ENCODE measurements around the gene ADGRB2. TPM values are rescaled to one million over a fixed set of nuclear protein-coding genes. Genes with fewer than 3 reads are reported as not detected.

ADGRB2 gene
- polyA plus RNA-seq, 4 donors: 4.8 to 43.7 (median 11.6) TPM

- H3K27me3 ChIP-seq (ENCODE audit: control insufficient read depth in 3 of 3, insufficient read depth in 3 of 3, low read length in 3 of 3): peaks cover 0 to 55% (median 4%) of the 10 kb centered on the region in 3 donors
These were observed 914 bp upstream of the ADGRB2 start for GRCh38 chr1:31765041-31765467.

GRCh38 chr1:31763671-31764311 lies 349 bp downstream of the ADGRB2 start:
- H3K27ac ChIP-seq (ENCODE audit: low read depth in 1 of 3, low read length in 2 of 3): no peak overlapping the region
- no peaks in the 10 kb centered on the region for H3K36me3 ChIP-seq (ENCODE audit: control insufficient read depth in 3 of 3, insufficient read depth in 2 of 3, low read depth in 1 of 3, low read length in 3 of 3)
- DNase-seq (no peak), FAIRE-seq (no peak)
- peaks cover 0 to 54% (median 0%) of the 10 kb centered on the region in 3 donors for H3K4me1 ChIP-seq (ENCODE audit: control insufficient read depth in 3 of 3, insufficient read depth in 2 of 3, low read depth in 1 of 3, low read length in 2 of 3)
- WGBS, 3 donors: 0% methylated on average over 28 to 93 of the region's 93 CpGs
- peak overlapping the region; percentile 45 to 56 (median 49) for H3K4me3 ChIP-seq (ENCODE audit: low read depth in 1 of 3, low read length in 3 of 3)
- no peaks in the 10 kb centered on the region for H3K9me3 ChIP-seq (ENCODE audit: control insufficient read depth in 2 of 2, insufficient read depth in 1 of 2, low read depth in 1 of 2, low read length in 1 of 2)
- peaks cover 0 to 58% (median 4%) of the 10 kb centered on the region in 3 donors for H3K27me3 ChIP-seq (ENCODE audit: control insufficient read depth in 3 of 3, insufficient read depth in 3 of 3, low read length in 3 of 3)

More at GRCh38 chr1:31765041-31765467, 914 bp upstream of the ADGRB2 start:
- DNase-seq: no peak
- H3K4me3 ChIP-seq (ENCODE audit: low read depth in 1 of 3, low read length in 3 of 3): no peak overlapping the region
- FAIRE-seq: no peak
- peaks cover 0 to 53% (median 0%) of the 10 kb centered on the region in 3 donors for H3K4me1 ChIP-seq (ENCODE audit: control insufficient read depth in 3 of 3, insufficient read depth in 2 of 3, low read depth in 1 of 3, low read length in 2 of 3)
- H3K9me3 ChIP-seq (ENCODE audit: control insufficient read depth in 2 of 2, insufficient read depth in 1 of 2, low read depth in 1 of 2, low read length in 1 of 2): no peaks in the 10 kb centered on the region
- H3K36me3 ChIP-seq (ENCODE audit: control insufficient read depth in 3 of 3, insufficient read depth in 2 of 3, low read depth in 1 of 3, low read length in 3 of 3): no peaks in the 10 kb centered on the region
- WGBS, 3 donors: 32 to 50% (median 49%) methylated on average over 5 of the region's 5 CpGs
- H3K27ac ChIP-seq (ENCODE audit: low read depth in 1 of 3, low read length in 2 of 3): no peak overlapping the region

GRCh38 chr1:31762726-31763670 lies 1.1 kb downstream of the ADGRB2 start:
- DNase-seq: peak; percentile 41 to 84
- H3K36me3 ChIP-seq (ENCODE audit: control insufficient read depth in 3 of 3, insufficient read depth in 2 of 3, low read depth in 1 of 3, low read length in 3 of 3): no peaks in the 10 kb centered on the region
- WGBS, 3 donors: 1% methylated on average over 44 to 60 of the region's 60 CpGs
- FAIRE-seq: no peak
- peaks cover 0 to 58% (median 4%) of the 10 kb centered on the region in 3 donors for H3K27me3 ChIP-seq (ENCODE audit: control insufficient read depth in 3 of 3, insufficient read depth in 3 of 3, low read length in 3 of 3)
- H3K4me3 ChIP-seq (ENCODE audit: low read depth in 1 of 3, low read length in 3 of 3): peak overlapping the region in 2 of 3 donors; percentile 45 to 56
- peaks cover 0 to 49% (median 0%) of the 10 kb centered on the region in 3 donors for H3K4me1 ChIP-seq (ENCODE audit: control insufficient read depth in 3 of 3, insufficient read depth in 2 of 3, low read depth in 1 of 3, low read length in 2 of 3)
- no peaks in the 10 kb centered on the region for H3K9me3 ChIP-seq (ENCODE audit: control insufficient read depth in 2 of 2, insufficient read depth in 1 of 2, low read depth in 1 of 2, low read length in 1 of 2)
- H3K27ac ChIP-seq (ENCODE audit: low read depth in 1 of 3, low read length in 2 of 3): no peak overlapping the region

- no peak for FAIRE-seq
- H3K27me3 ChIP-seq (ENCODE audit: control insufficient read depth in 3 of 3, insufficient read depth in 3 of 3, low read length in 3 of 3): peaks cover 0 to 52% (median 4%) of the 10 kb centered on the region in 3 donors
- WGBS, 3 donors: 18 to 34% (median 25%) methylated on average over 7 of the region's 7 CpGs
- H3K4me3 ChIP-seq (ENCODE audit: low read depth in 1 of 3, low read length in 3 of 3): peak overlapping the region in 1 of 3 donors; percentile 0
- peaks cover 0 to 49% (median 0%) of the 10 kb centered on the region in 3 donors for H3K4me1 ChIP-seq (ENCODE audit: control insufficient read depth in 3 of 3, insufficient read depth in 2 of 3, low read depth in 1 of 3, low read length in 2 of 3)
- no peaks in the 10 kb centered on the region for H3K9me3 ChIP-seq (ENCODE audit: control insufficient read depth in 2 of 2, insufficient read depth in 1 of 2, low read depth in 1 of 2, low read length in 1 of 2)
- no peak for DNase-seq
- no peak overlapping the region for H3K27ac ChIP-seq (ENCODE audit: low read depth in 1 of 3, low read length in 2 of 3)
- peaks cover 0 to under 1% (median 0%) of the 10 kb centered on the region in 3 donors for H3K36me3 ChIP-seq (ENCODE audit: control insufficient read depth in 3 of 3, insufficient read depth in 2 of 3, low read depth in 1 of 3, low read length in 3 of 3)
These were observed 1.8 kb downstream of the ADGRB2 start for GRCh38 chr1:31762323-31762722.

GRCh38 chr1:31761883-31762282 lies 2.3 kb downstream of the ADGRB2 start:
- no peak for DNase-seq
- Histone ChIP-seq H3K27me3 (ENCODE audit: control insufficient read depth in 3 of 3, insufficient read depth in 3 of 3, low read length in 3 of 3) (peaks cover 0 to 49% (median 4%) of the 10 kb centered on the region in 3 donors), H3K4me1 (ENCODE audit: control insufficient read depth in 3 of 3, insufficient read depth in 2 of 3, low read depth in 1 of 3, low read length in 2 of 3) (peaks cover 0 to 49% (median 0%) of the 10 kb centered on the region in 3 donors), H3K36me3 (ENCODE audit: control insufficient read depth in 3 of 3, insufficient read depth in 2 of 3, low read depth in 1 of 3, low read length in 3 of 3) (peaks cover 0 to 4% (median 0%) of the 10 kb centered on the region in 3 donors), H3K4me3 (ENCODE audit: low read depth in 1 of 3, low read length in 3 of 3) (peak overlapping the region in 1 of 3 donors; percentile 0), H3K9me3 (ENCODE audit: control insufficient read depth in 2 of 2, insufficient read depth in 1 of 2, low read depth in 1 of 2, low read length in 1 of 2) (no peaks in the 10 kb centered on the region), H3K27ac (ENCODE audit: low read depth in 1 of 3, low read length in 2 of 3) (no peak overlapping the region)
- FAIRE-seq: no peak
- WGBS, 3 donors: 61 to 70% (median 68%) methylated on average over 6 of the region's 6 CpGs

- no peak for FAIRE-seq
- WGBS, 3 donors: 0 to 4% (median 2%) methylated on average over 38 to 63 of the region's 63 CpGs
- peak; percentile 53 to 84 for DNase-seq
- Histone ChIP-seq H3K9me3 (ENCODE audit: control insufficient read depth in 2 of 2, insufficient read depth in 1 of 2, low read depth in 1 of 2, low read length in 1 of 2) (no peaks in the 10 kb centered on the region), H3K4me1 (ENCODE audit: control insufficient read depth in 3 of 3, insufficient read depth in 2 of 3, low read depth in 1 of 3, low read length in 2 of 3) (peaks cover 0 to 53% (median 0%) of the 10 kb centered on the region in 3 donors), H3K27me3 (ENCODE audit: control insufficient read depth in 3 of 3, insufficient read depth in 3 of 3, low read length in 3 of 3) (peaks cover 0 to 47% (median 4%) of the 10 kb centered on the region in 3 donors), H3K4me3 (ENCODE audit: low read depth in 1 of 3, low read length in 3 of 3) (peak overlapping the region in 2 of 3 donors; percentile 42 to 74), H3K27ac (ENCODE audit: low read depth in 1 of 3, low read length in 2 of 3) (peak overlapping the region in 2 of 3 donors; percentile 28 to 76), H3K36me3 (ENCODE audit: control insufficient read depth in 3 of 3, insufficient read depth in 2 of 3, low read depth in 1 of 3, low read length in 3 of 3) (peaks cover 0 to 15% (median 0%) of the 10 kb centered on the region in 3 donors)
These were observed 3.4 kb downstream of the ADGRB2 start for GRCh38 chr1:31760471-31761470.

GRCh38 chr1:31759298-31760023 lies 4.7 kb downstream of the ADGRB2 start:
- Histone ChIP-seq H3K9me3 (ENCODE audit: control insufficient read depth in 2 of 2, insufficient read depth in 1 of 2, low read depth in 1 of 2, low read length in 1 of 2) (no peaks in the 10 kb centered on the region), H3K36me3 (ENCODE audit: control insufficient read depth in 3 of 3, insufficient read depth in 2 of 3, low read depth in 1 of 3, low read length in 3 of 3) (peaks cover 0 to 21% (median 0%) of the 10 kb centered on the region in 3 donors), H3K27ac (ENCODE audit: low read depth in 1 of 3, low read length in 2 of 3) (peak overlapping the region in 1 of 3 donors; percentile 76), H3K27me3 (ENCODE audit: control insufficient read depth in 3 of 3, insufficient read depth in 3 of 3, low read length in 3 of 3) (peaks cover 0 to 34% (median 4%) of the 10 kb centered on the region in 3 donors), H3K4me3 (ENCODE audit: low read depth in 1 of 3, low read length in 3 of 3) (peak overlapping the region in 1 of 3 donors; percentile 74), H3K4me1 (ENCODE audit: control insufficient read depth in 3 of 3, insufficient read depth in 2 of 3, low read depth in 1 of 3, low read length in 2 of 3) (peaks cover 0 to 58% (median 3%) of the 10 kb centered on the region in 3 donors)
- 18 to 62% (median 39%) methylated on average over 10 of the region's 10 CpGs for WGBS, 3 donors
- FAIRE-seq: no peak
- DNase-seq: peak; percentile 78 to 82

All from small intestine (tissue), 7 donors.